Body of pancreas (tissue), 4 donors: ENCODE measurements around the gene PNMT. TPM values are rescaled to one million over a fixed set of nuclear protein-coding genes. Genes with fewer than 3 reads are reported as not detected.

Source experiments
- ATAC-seq: fragments of 150-250 bp; one replicate; pipeline ENCODE4 v1.9.1; 2016
- DNase-seq, 4 donors: peaks; one replicate each; pipeline ENCODE4 v3.0.0-alpha.2; 2019
- H3K27ac ChIP-seq, 4 donors: fragments of 200-600 bp; sonication (generic); 1 replicate in 3 of 4; 2 replicates in 1 of 4; pipeline versions ENCODE4 v1.5.1 to v1.6.1; 2016 to 2019; ENCODE audit warnings: mild to moderate bottlenecking in 1 of 4, mixed read lengths in 1 of 4, moderate library complexity in 1 of 4
- H3K27me3 ChIP-seq, 2 donors: fragments of 200-600 bp; sonication (generic); one replicate each; pipeline ENCODE4 v1.6.0; 2016; ENCODE audit warnings: mild to moderate bottlenecking in 1 of 2
- H3K36me3 ChIP-seq, 2 donors: fragments of 200-600 bp; sonication (generic); replicated peaks in 1 of 2; 2 replicates each; pipeline ENCODE4 v1.5.1; 2016; ENCODE audit warnings: low read depth in 2 of 2; ENCODE audit not compliant: insufficient read depth in 1 of 2
- H3K4me1 ChIP-seq: fragments of 200-600 bp; sonication (generic); one replicate; pipeline ENCODE4 v1.6.0; 2016
- H3K4me3 ChIP-seq, 2 donors: fragments of 200-600 bp; sonication (generic); 1 replicate in 1 of 2; 2 replicates in 1 of 2; pipeline ENCODE4 v1.5.1; 2016 to 2019
- H3K9me3 ChIP-seq, 3 donors: fragments of 200-600 bp; sonication (generic); 1 replicate in 2 of 3; 2 replicates in 1 of 3; pipeline ENCODE4 v1.5.1; 2016
- CTCF ChIP-seq, 7 experiments: fragments of 450-650 bp in 4 of 7; fragments of 200-600 bp in 3 of 7; sonication (generic) in 3 of 7; IDR thresholded peaks; one replicate each; pipeline ENCODE4 v1.5.1; 2016 to 2019; ENCODE audit warnings: antibody characterized with exemption in 7 of 7
- POLR2A ChIP-seq, 3 donors: fragments of 450-650 bp; IDR thresholded peaks; one replicate each; pipeline ENCODE4 v1.6.1; 2016; ENCODE audit warnings: antibody characterized with exemption in 3 of 3, mild to moderate bottlenecking in 2 of 3
- WGBS, 2 donors: methylation state at CpG; one replicate each; pipeline ENCODE4 v1.1.5; 2017; 5-methylcytosine and 5-hydroxymethylcytosine counted together
- intact Hi-C: fragments of 100-400 bp; cut with DNase I; formaldehyde crosslinking; loops from one replicate; pipeline ENCODE4 v1.15.1; 2023
- total RNA-seq, 2 donors: library from RNA; depleted of rRNA; stranded (reverse); fragments of >200 nt; gene quantifications; one replicate each; pipeline ENCODE4 v1.1.0, GENCODE V29; 2016

Gene PNMT
- total RNA-seq, 2 donors from 2014 or later: 1.3 to 2.6 TPM

GRCh38 chr17:39653316-39653661, 15.0 kb upstream of the PNMT start:
- peaks cover 0 to 3% of the 10 kb centered on the region in 2 donors for H3K36me3 ChIP-seq
- no peaks in the 10 kb centered on the region for H3K27me3 ChIP-seq
- no peak overlapping the region for H3K4me3 ChIP-seq
- intact Hi-C loops: no loop called here
- peaks cover 6% of the 10 kb centered on the region for H3K4me1 ChIP-seq
- H3K9me3 ChIP-seq: no peaks in the 10 kb centered on the region
- DNase-seq (no peak), ATAC-seq (no peak)
- 73 to 74% methylated on average over 9 to 12 of the region's 12 CpGs for WGBS, 2 donors
- TF ChIP-seq CTCF (IDR thresholded peaks at IDR 0.05) (no peak), POLR2A (IDR thresholded peaks at IDR 0.05) (no peak)
- no peak overlapping the region for H3K27ac ChIP-seq

GRCh38 chr17:39653662-39654331, 14.5 kb upstream of the PNMT start:
- H3K27me3 ChIP-seq: no peaks in the 10 kb centered on the region
- no peak overlapping the region for H3K27ac ChIP-seq
- ATAC-seq (peak; percentile 58), DNase-seq (peak; percentile 57 to 73 (median 68))
- intact Hi-C loops: no loop called here
- TF ChIP-seq POLR2A (IDR thresholded peaks at IDR 0.05) (no peak), CTCF (IDR thresholded peaks at IDR 0.05) (peak; percentile 61 to 79 (median 69))
- H3K4me1 ChIP-seq: peaks cover 6% of the 10 kb centered on the region
- H3K36me3 ChIP-seq: peaks cover 0 to 3% of the 10 kb centered on the region in 2 donors
- no peak overlapping the region for H3K4me3 ChIP-seq
- no peaks in the 10 kb centered on the region for H3K9me3 ChIP-seq
- 43 to 47% methylated on average over 14 of the region's 14 CpGs for WGBS, 2 donors

- DNase-seq (no peak), ATAC-seq (no peak)
- H3K4me3 ChIP-seq: no peak overlapping the region
- no peaks in the 10 kb centered on the region for H3K9me3 ChIP-seq
- H3K27ac ChIP-seq: no peak overlapping the region
- H3K36me3 ChIP-seq: peaks cover 0 to 3% of the 10 kb centered on the region in 2 donors
- no peaks in the 10 kb centered on the region for H3K27me3 ChIP-seq
- 74 to 86% methylated on average over 2 of the region's 2 CpGs for WGBS, 2 donors
- no peak for TF ChIP-seq POLR2A (IDR thresholded peaks at IDR 0.05)
- TF ChIP-seq CTCF (IDR thresholded peaks at IDR 0.05): no peak
- intact Hi-C loops: no loop called here
- peaks cover 6% of the 10 kb centered on the region for H3K4me1 ChIP-seq
These were observed 13.1 kb upstream of the PNMT start for GRCh38 chr17:39655105-39655504.

- H3K4me3 ChIP-seq: no peak overlapping the region
- H3K9me3 ChIP-seq: no peaks in the 10 kb centered on the region
- no peak overlapping the region for H3K27ac ChIP-seq
- intact Hi-C loops: no loop called here
- H3K36me3 ChIP-seq: peaks cover 0 to 9% of the 10 kb centered on the region in 2 donors
- TF ChIP-seq POLR2A (IDR thresholded peaks at IDR 0.05) (no peak), CTCF (IDR thresholded peaks at IDR 0.05) (no peak)
- WGBS, 2 donors: 93 to 95% methylated on average over 11 of the region's 11 CpGs
- DNase-seq: no peak
- peaks cover 5% of the 10 kb centered on the region for H3K4me1 ChIP-seq
- no peaks in the 10 kb centered on the region for H3K27me3 ChIP-seq
- no peak for ATAC-seq
These were observed 9.9 kb upstream of the PNMT start for GRCh38 chr17:39658346-39658745.

GRCh38 chr17:39658760-39659159, 9.5 kb upstream of the PNMT start:
- H3K36me3 ChIP-seq: peaks cover 0 to 9% of the 10 kb centered on the region in 2 donors
- no peak for DNase-seq
- no peak for ATAC-seq
- 76 to 94% methylated on average over 2 to 3 of the region's 3 CpGs for WGBS, 2 donors
- H3K4me1 ChIP-seq: peaks cover 3% of the 10 kb centered on the region
- no peaks in the 10 kb centered on the region for H3K9me3 ChIP-seq
- no peak overlapping the region for H3K27ac ChIP-seq
- TF ChIP-seq POLR2A (IDR thresholded peaks at IDR 0.05): no peak
- TF ChIP-seq CTCF (IDR thresholded peaks at IDR 0.05): no peak
- H3K4me3 ChIP-seq: no peak overlapping the region
- intact Hi-C loops: no loop called here
- no peaks in the 10 kb centered on the region for H3K27me3 ChIP-seq
